Osteocyte (in vitro differentiated cells): ENCODE results near the gene CEACAM1. TPM values are rescaled to one million over a fixed set of nuclear protein-coding genes. Genes with fewer than 3 reads are reported as not detected.

Source experiments
- DNase-seq: peaks from one replicate; pipeline ENCODE4 v3.0.0; 2021; ENCODE audit warnings: mixed read lengths; ENCODE audit not compliant: unreplicated experiment; ENCODE audit errors: extremely low spot score
- H3K27ac Mint-ChIP-seq: one replicate; pipeline ENCODE4 v1.8.0; 2021; ENCODE audit warnings: mild to moderate bottlenecking, mixed read lengths; ENCODE audit not compliant: unreplicated experiment
- H3K27me3 Mint-ChIP-seq: one replicate; pipeline ENCODE4 v1.8.0; 2021; ENCODE audit warnings: mixed read lengths; ENCODE audit not compliant: unreplicated experiment
- H3K36me3 Mint-ChIP-seq: one replicate; pipeline ENCODE4 v1.8.0; 2021; ENCODE audit warnings: mixed read lengths; ENCODE audit not compliant: unreplicated experiment
- H3K4me1 Mint-ChIP-seq: one replicate; pipeline ENCODE4 v1.8.0; 2021; ENCODE audit warnings: mixed read lengths; ENCODE audit not compliant: unreplicated experiment
- H3K4me3 Mint-ChIP-seq: one replicate; pipeline ENCODE4 v1.8.0; 2021; ENCODE audit warnings: mild to moderate bottlenecking, moderate library complexity, mixed read lengths; ENCODE audit not compliant: unreplicated experiment
- H3K9me3 Mint-ChIP-seq: one replicate; pipeline ENCODE4 v1.8.0; 2021; ENCODE audit warnings: mixed read lengths; ENCODE audit not compliant: unreplicated experiment
- CTCF ChIP-seq: fragments of 200-600 bp; sonication (generic); IDR thresholded peaks from 2 replicates; pipeline ENCODE4 v1.5.0; 2021; ENCODE audit warnings: antibody characterized with exemption, mild to moderate bottlenecking, moderate library complexity
- total RNA-seq: library from RNA; stranded (reverse); gene quantifications from 2 replicates; pipeline ENCODE4 v1.2.1, GENCODE V29; 2021

CEACAM1 gene
- total RNA-seq, 1 donor from 2014 or later = not detected

- TF ChIP-seq CTCF = no peak
- Mint-ChIP-seq H3K4me3 (no peak overlapping the region), H3K36me3 (no peaks in the 10 kb centered on the region), H3K9me3 (peaks cover 9% of the 10 kb centered on the region), H3K27me3 (no peaks in the 10 kb centered on the region), H3K27ac (no peak overlapping the region), H3K4me1 (no peaks in the 10 kb centered on the region)
- no peak for DNase-seq
These were observed 20.3 kb upstream of the CEACAM1 start for GRCh38 chr19:42548552-42548951.

GRCh38 chr19:42547929-42548328 lies 19.6 kb upstream of the CEACAM1 start:
- peaks cover 9% of the 10 kb centered on the region for H3K9me3 Mint-ChIP-seq
- H3K27me3 Mint-ChIP-seq = no peaks in the 10 kb centered on the region
- H3K27ac Mint-ChIP-seq = no peak overlapping the region
- no peaks in the 10 kb centered on the region for H3K4me1 Mint-ChIP-seq
- H3K4me3 Mint-ChIP-seq = no peak overlapping the region
- no peak for TF ChIP-seq CTCF
- no peaks in the 10 kb centered on the region for H3K36me3 Mint-ChIP-seq
- no peak for DNase-seq

GRCh38 chr19:42546831-42547500 lies 18.7 kb upstream of the CEACAM1 start:
- H3K4me3 Mint-ChIP-seq = no peak overlapping the region
- H3K36me3 Mint-ChIP-seq = no peaks in the 10 kb centered on the region
- H3K27ac Mint-ChIP-seq = no peak overlapping the region
- H3K4me1 Mint-ChIP-seq = no peaks in the 10 kb centered on the region
- no peak for DNase-seq
- no peak for TF ChIP-seq CTCF
- peaks cover 9% of the 10 kb centered on the region for H3K9me3 Mint-ChIP-seq
- no peaks in the 10 kb centered on the region for H3K27me3 Mint-ChIP-seq

GRCh38 chr19:42544146-42544545 lies 15.9 kb upstream of the CEACAM1 start:
- Mint-ChIP-seq H3K4me3 (no peak overlapping the region), H3K4me1 (no peaks in the 10 kb centered on the region), H3K9me3 (peaks cover 5% of the 10 kb centered on the region), H3K27ac (no peak overlapping the region), H3K27me3 (no peaks in the 10 kb centered on the region), H3K36me3 (no peaks in the 10 kb centered on the region)
- TF ChIP-seq CTCF = no peak
- no peak for DNase-seq

GRCh38 chr19:42542791-42543190 lies 14.5 kb upstream of the CEACAM1 start:
- Mint-ChIP-seq H3K9me3 (no peaks in the 10 kb centered on the region), H3K36me3 (no peaks in the 10 kb centered on the region), H3K27me3 (peaks cover 4% of the 10 kb centered on the region), H3K27ac (no peak overlapping the region), H3K4me3 (no peak overlapping the region), H3K4me1 (no peaks in the 10 kb centered on the region)
- TF ChIP-seq CTCF = no peak
- DNase-seq = no peak
